HCT116 (cell line): ENCODE results near the gene FBXO34. TPM values are rescaled to one million over a fixed set of nuclear protein-coding genes. Genes with fewer than 3 reads are reported as not detected.
A peak's percentile ranks its signal among the peaks of the same experiment; 100 is the strongest.

ENCODE experiments used
- ATAC-seq: fragments of 200-7000 bp; cut with Tn5 transposase; 2 replicates; pipeline ENCODE4 v1.9.1; 2020; ENCODE audit warnings: mild to moderate bottlenecking, moderate library complexity
- BruUV-seq: library from RNA; stranded (reverse); fragments of 400-500 nt; replicated peaks from 2 replicates; lab custom pipeline; 2021; lab: Mats Ljungman, UMichigan
- CTCF ChIA-PET: fragments of 300-600 bp; sonication (Branson Sonifier 250); formaldehyde crosslinking; loops from one replicate; lab custom pipeline; 2021; ENCODE audit warnings: antibody characterized with exemption; lab: Charles Lee
- POLR2A ChIA-PET: fragments of 300-600, 350-600 bp; sonication (Branson Sonifier 250); formaldehyde crosslinking; loops from one replicate; lab custom pipeline; 2021; ENCODE audit warnings: antibody characterized with exemption; lab: Charles Lee
- RAD21 ChIA-PET, 2 experiments: fragments of 300-600 bp; sonication (Branson Sonifier 250); formaldehyde crosslinking; loops; one replicate each; lab custom pipeline; 2023; ENCODE audit warnings: low total read pairs in 2 of 2; ENCODE audit not compliant: uncharacterized antibody in 2 of 2, unreplicated experiment in 2 of 2, low non-redundant PET in 1 of 2; lab: Charles Lee
- DNase-seq: peaks from one replicate; pipeline ENCODE4 v3.0.0-alpha.2; 2010; ENCODE audit warnings: low read depth, low spot score
- H2AFZ ChIP-seq: fragments of 200-600 bp; shearing (Covaris generic), sonication (generic); 2 replicates; pipeline ENCODE4 v1.6.1; 2017; ENCODE audit warnings: low read depth, mixed run types, mixed read lengths, antibody characterized with exemption, low read length; ENCODE audit not compliant: poor library complexity, severe bottlenecking
- H3K27ac ChIP-seq: 2 replicates; pipeline ENCODE4 v1.5.1; 2012; ENCODE audit warnings: low read depth, low read length
- H3K27me3 ChIP-seq: fragments of 200-600 bp; sonication (generic); 2 replicates; pipeline ENCODE4 v1.6.1; 2016; ENCODE audit warnings: mixed run types, low read length, mixed read lengths; ENCODE audit not compliant: insufficient read depth
- H3K36me3 ChIP-seq, 2 experiments: fragments of 200-500 bp in 1 of 2; fragments of 200-600 bp in 1 of 2; sonication (Bioruptor generic) in 1 of 2; sonication (generic) in 1 of 2; 2 replicates each; pipeline versions ENCODE4 v1.5.1 to v1.6.1; 2014 to 2016; ENCODE audit warnings: low read length in 2 of 2, inconsistent platforms in 1 of 2, mixed read lengths in 1 of 2, mixed run types in 1 of 2; ENCODE audit not compliant: insufficient read depth in 2 of 2, control insufficient read depth in 1 of 2
- H3K4me1 ChIP-seq, 2 experiments: fragments of 200-600 bp in 1 of 2; sonication (generic) in 1 of 2; 2 replicates each; pipeline versions ENCODE4 v1.5.1 to v1.6.1; 2012 to 2017; ENCODE audit warnings: low read length in 2 of 2, inconsistent platforms in 1 of 2, mild to moderate bottlenecking in 1 of 2, mixed read lengths in 1 of 2, mixed run types in 1 of 2, moderate library complexity in 1 of 2; ENCODE audit not compliant: insufficient read depth in 2 of 2, control insufficient read depth in 1 of 2
- H3K4me2 ChIP-seq: fragments of 200-600 bp; sonication (generic); 2 replicates; pipeline ENCODE4 v1.6.1; 2017; ENCODE audit warnings: mixed run types, low read length, mixed read lengths
- H3K4me3 ChIP-seq, 2 experiments: fragments of 200-600 bp in 1 of 2; sonication (generic) in 1 of 2; replicated peaks in 1 of 2; 2 replicates each; pipeline ENCODE4 v1.5.1; 2011 to 2016; ENCODE audit warnings: low read length in 2 of 2, control low read depth in 1 of 2, low read depth in 1 of 2, mild to moderate bottlenecking in 1 of 2, mixed read lengths in 1 of 2, mixed run types in 1 of 2
- H3K79me2 ChIP-seq: fragments of 200-600 bp; sonication (generic); 2 replicates; pipeline ENCODE4 v1.6.1; 2017; ENCODE audit warnings: mild to moderate bottlenecking, mixed run types, low read length, moderate library complexity, mixed read lengths; ENCODE audit not compliant: insufficient read depth
- H3K9ac ChIP-seq: fragments of 200-600 bp; sonication (generic); 2 replicates; pipeline ENCODE4 v1.6.1; 2016; ENCODE audit warnings: low read length, mixed read lengths
- H3K9me2 ChIP-seq: fragments of 200-600 bp; sonication (generic), shearing (Covaris generic); 2 replicates; pipeline ENCODE4 v1.6.1; 2017; ENCODE audit warnings: mixed run types, mild to moderate bottlenecking, moderate library complexity; ENCODE audit not compliant: insufficient read depth
- H3K9me3 ChIP-seq, 2 experiments: fragments of 200-500 bp in 1 of 2; fragments of 200-600 bp in 1 of 2; sonication (Bioruptor generic) in 1 of 2; sonication (generic) in 1 of 2; 2 replicates each; pipeline ENCODE4 v1.6.1; 2014 to 2017; ENCODE audit warnings: low read length in 2 of 2, mixed read lengths in 2 of 2, inconsistent platforms in 1 of 2, low read depth in 1 of 2, mild to moderate bottlenecking in 1 of 2, mixed run types in 1 of 2, moderate library complexity in 1 of 2; ENCODE audit not compliant: control insufficient read depth in 1 of 2, insufficient read depth in 1 of 2
- H4K20me1 ChIP-seq: fragments of 200-600 bp; sonication (generic), shearing (Covaris generic); 2 replicates; pipeline ENCODE4 v1.6.1; 2017; ENCODE audit warnings: mixed run types, mild to moderate bottlenecking, moderate library complexity; ENCODE audit not compliant: insufficient read depth
- CTCF ChIP-seq, 3 experiments: fragments of 200-600 bp in 1 of 3; sonication (generic) in 1 of 3; IDR thresholded peaks in 2 of 3; conservative IDR thresholded peaks in 1 of 3; 2 replicates each; pipeline ENCODE4 v1.5.1; 2012 to 2017; ENCODE audit warnings: low read depth in 2 of 3, low read length in 2 of 3, antibody characterized with exemption in 1 of 3, borderline replicate concordance in 1 of 3, control low read depth in 1 of 3, mild to moderate bottlenecking in 1 of 3, mixed read lengths in 1 of 3, mixed run types in 1 of 3, moderate library complexity in 1 of 3; ENCODE audit not compliant: insufficient read depth in 1 of 3
- RAD21 ChIP-seq: IDR thresholded peaks from 2 replicates; pipeline ENCODE4 v1.6.1; 2012; ENCODE audit warnings: low read depth, mild to moderate bottlenecking
- ZBTB33 ChIP-seq: IDR thresholded peaks from 2 replicates; pipeline ENCODE4 v1.6.1; 2011; ENCODE audit warnings: mild to moderate bottlenecking, low read length, moderate library complexity; ENCODE audit not compliant: insufficient replicate concordance; ENCODE audit errors: extremely low read depth
- intact Hi-C: fragments of 100-400 bp; cut with micrococcal nuclease; formaldehyde crosslinking; loops from 2 replicates; pipeline ENCODE4 v1.10.0; 2022
- total RNA-seq: library from RNA; stranded (reverse); gene quantifications from one replicate; pipeline ENCODE4 v1.2.1, GENCODE V29; 2021; ENCODE audit not compliant: unreplicated experiment

Gene FBXO34
- total RNA-seq, 1 experiment from 2014 or later, result 26.9 TPM

- POLR2A ChIA-PET, result no interaction called here
- RAD21 ChIA-PET, result no interaction called here
- H3K9ac ChIP-seq, result no peak overlapping the region
- no peaks in the 10 kb centered on the region for H3K9me2 ChIP-seq
- no TSS peak for BruUV-seq
- CTCF ChIA-PET, result interaction anchor here (0.7 to 1.2 kb wide), 8 partner anchors 9 to 194 kb away, joined by 3 to 11 read pairs (median 3); partner anchors contain the start of gene MAPK1IP1L
- ATAC-seq (peak; percentile 86), DNase-seq (peak; percentile 21)
- no peak overlapping the region for H3K27ac ChIP-seq
- no peaks in the 10 kb centered on the region for H3K4me1 ChIP-seq
- H3K4me2 ChIP-seq, result no peak overlapping the region
- H3K36me3 ChIP-seq, result no peaks in the 10 kb centered on the region
- no peak overlapping the region for H3K4me3 ChIP-seq
- H3K27me3 ChIP-seq, result peaks cover 14% of the 10 kb centered on the region
- no peaks in the 10 kb centered on the region for H3K79me2 ChIP-seq
- H4K20me1 ChIP-seq, result no peaks in the 10 kb centered on the region
- TF ChIP-seq RAD21 (peak; percentile 54; the same call in 1 of the 2 replicates), ZBTB33 (no peak), CTCF (IDR thresholded peaks at IDR 0.05 in 2 of 3, conservative IDR thresholded peaks at IDR 0.05 in 1 of 3; ENCODE audit: borderline replicate concordance in 1 of 3, insufficient read depth in 1 of 3, low read depth in 2 of 3, low read length in 2 of 3) (peak; percentile 53 to 80 (median 78); a peak in 5 of 6 replicates)
- intact Hi-C loops, result no loop called here
- no peak overlapping the region for H2AFZ ChIP-seq
- H3K9me3 ChIP-seq, result no peaks in the 10 kb centered on the region
These were observed 25.5 kb upstream of the FBXO34 start for GRCh38 chr14:55245657-55246268.
